Lower leg skin (tissue), 3 donors: ENCODE results near the gene ZFPM1.

ENCODE experiments used
- POLR2A ChIP-seq, 2 donors: fragments of 450-650 bp; IDR thresholded peaks; one replicate each; pipeline ENCODE4 v1.6.1; 2016 to 2017; ENCODE audit warnings: antibody characterized with exemption in 2 of 2, mild to moderate bottlenecking in 1 of 2, moderate library complexity in 1 of 2
- TF ChIP-seq, protein P1 (sequence below), 3 donors: fragments of 450-650 bp; IDR thresholded peaks; one replicate each; pipeline ENCODE4 v1.5.1; 2016; ENCODE audit warnings: antibody characterized with exemption in 3 of 3, mild to moderate bottlenecking in 3 of 3, moderate library complexity in 2 of 3

DNA sequence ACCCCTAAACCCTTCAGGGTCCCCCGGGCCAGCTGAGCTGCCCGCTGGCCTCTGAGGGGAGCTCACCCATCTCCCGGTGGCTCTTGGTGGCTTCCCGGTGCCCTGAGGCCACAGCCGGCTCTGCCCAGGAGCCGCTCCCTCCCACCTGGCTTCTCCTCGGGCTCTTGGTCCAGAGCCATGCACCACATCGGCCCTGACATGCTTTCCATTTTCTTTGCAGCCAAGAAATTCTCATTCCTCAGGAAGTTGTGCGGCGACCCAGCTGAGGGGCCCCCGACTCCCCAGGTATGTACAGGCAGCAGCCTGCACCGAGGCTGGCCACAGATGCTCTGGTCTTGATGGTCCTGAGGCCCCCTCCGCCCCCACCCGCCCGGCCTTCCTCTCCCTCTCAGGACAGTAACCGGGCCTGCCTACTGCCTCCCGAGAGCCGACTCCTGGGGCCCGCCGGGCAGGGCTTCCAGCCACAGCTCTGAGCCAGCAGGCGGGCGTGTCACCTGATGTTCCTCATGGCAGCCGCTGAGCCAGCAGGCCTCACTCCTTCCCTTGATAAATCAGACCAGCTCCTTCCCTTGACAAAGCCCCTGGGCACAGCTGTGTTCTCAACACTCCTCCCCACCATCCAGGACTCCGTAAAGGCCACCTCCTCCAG, 28.4 kb upstream of the ZFPM1 start:
- TF ChIP-seq POLR2A (IDR thresholded peaks at IDR 0.05) = no peak
- TF ChIP-seq, protein P1, sequence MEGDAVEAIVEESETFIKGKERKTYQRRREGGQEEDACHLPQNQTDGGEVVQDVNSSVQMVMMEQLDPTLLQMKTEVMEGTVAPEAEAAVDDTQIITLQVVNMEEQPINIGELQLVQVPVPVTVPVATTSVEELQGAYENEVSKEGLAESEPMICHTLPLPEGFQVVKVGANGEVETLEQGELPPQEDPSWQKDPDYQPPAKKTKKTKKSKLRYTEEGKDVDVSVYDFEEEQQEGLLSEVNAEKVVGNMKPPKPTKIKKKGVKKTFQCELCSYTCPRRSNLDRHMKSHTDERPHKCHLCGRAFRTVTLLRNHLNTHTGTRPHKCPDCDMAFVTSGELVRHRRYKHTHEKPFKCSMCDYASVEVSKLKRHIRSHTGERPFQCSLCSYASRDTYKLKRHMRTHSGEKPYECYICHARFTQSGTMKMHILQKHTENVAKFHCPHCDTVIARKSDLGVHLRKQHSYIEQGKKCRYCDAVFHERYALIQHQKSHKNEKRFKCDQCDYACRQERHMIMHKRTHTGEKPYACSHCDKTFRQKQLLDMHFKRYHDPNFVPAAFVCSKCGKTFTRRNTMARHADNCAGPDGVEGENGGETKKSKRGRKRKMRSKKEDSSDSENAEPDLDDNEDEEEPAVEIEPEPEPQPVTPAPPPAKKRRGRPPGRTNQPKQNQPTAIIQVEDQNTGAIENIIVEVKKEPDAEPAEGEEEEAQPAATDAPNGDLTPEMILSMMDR (IDR thresholded peaks at IDR 0.05) = no peak
